Endothelial cell (in vitro differentiated cells): Measurements from ENCODE around the gene RNH1. TPM values are rescaled to one million over a fixed set of nuclear protein-coding genes. Genes with fewer than 3 reads are reported as not detected.

Experiments used
- DNase-seq: peaks from one replicate; pipeline ENCODE4 v3.0.0; 2021; ENCODE audit warnings: low spot score
- H3K27ac Mint-ChIP-seq: one replicate; pipeline ENCODE4 v1.8.0; 2021; ENCODE audit warnings: mixed read lengths, inconsistent platforms; ENCODE audit not compliant: unreplicated experiment
- H3K27me3 Mint-ChIP-seq: one replicate; pipeline ENCODE4 v1.8.0; 2021; ENCODE audit warnings: mild to moderate bottlenecking, moderate library complexity, mixed read lengths, inconsistent platforms; ENCODE audit not compliant: unreplicated experiment
- H3K36me3 Mint-ChIP-seq: one replicate; pipeline ENCODE4 v1.8.0; 2021; ENCODE audit warnings: mild to moderate bottlenecking, low read depth, mixed read lengths, inconsistent platforms; ENCODE audit not compliant: unreplicated experiment
- H3K4me1 Mint-ChIP-seq: one replicate; pipeline ENCODE4 v1.8.0; 2021; ENCODE audit warnings: mild to moderate bottlenecking, mixed read lengths, inconsistent platforms; ENCODE audit not compliant: unreplicated experiment
- H3K4me3 Mint-ChIP-seq: one replicate; pipeline ENCODE4 v1.8.0; 2021; ENCODE audit warnings: mild to moderate bottlenecking, mixed read lengths, inconsistent platforms; ENCODE audit not compliant: unreplicated experiment
- H3K9me3 Mint-ChIP-seq: one replicate; pipeline ENCODE4 v1.8.0; 2021; ENCODE audit warnings: mixed read lengths, inconsistent platforms; ENCODE audit not compliant: unreplicated experiment
- total RNA-seq: library from RNA; stranded (reverse); fragmentation: NEBNext Ultra II Directional; extraction: Animal tissue kit (Norgen Biotek cat#: 25700); gene quantifications from one replicate; pipeline ENCODE4 v1.2.1, GENCODE V29; 2021; ENCODE audit not compliant: unreplicated experiment
- TF ChIP-seq, protein P1 (sequence below): fragments of 200-600 bp; sonication (generic); IDR thresholded peaks from one replicate; pipeline ENCODE4 v1.5.0; 2021; ENCODE audit warnings: antibody characterized with exemption; ENCODE audit not compliant: unreplicated experiment

Gene RNH1
- total RNA-seq, 1 donor from 2014 or later: 61.1 TPM

DNA sequence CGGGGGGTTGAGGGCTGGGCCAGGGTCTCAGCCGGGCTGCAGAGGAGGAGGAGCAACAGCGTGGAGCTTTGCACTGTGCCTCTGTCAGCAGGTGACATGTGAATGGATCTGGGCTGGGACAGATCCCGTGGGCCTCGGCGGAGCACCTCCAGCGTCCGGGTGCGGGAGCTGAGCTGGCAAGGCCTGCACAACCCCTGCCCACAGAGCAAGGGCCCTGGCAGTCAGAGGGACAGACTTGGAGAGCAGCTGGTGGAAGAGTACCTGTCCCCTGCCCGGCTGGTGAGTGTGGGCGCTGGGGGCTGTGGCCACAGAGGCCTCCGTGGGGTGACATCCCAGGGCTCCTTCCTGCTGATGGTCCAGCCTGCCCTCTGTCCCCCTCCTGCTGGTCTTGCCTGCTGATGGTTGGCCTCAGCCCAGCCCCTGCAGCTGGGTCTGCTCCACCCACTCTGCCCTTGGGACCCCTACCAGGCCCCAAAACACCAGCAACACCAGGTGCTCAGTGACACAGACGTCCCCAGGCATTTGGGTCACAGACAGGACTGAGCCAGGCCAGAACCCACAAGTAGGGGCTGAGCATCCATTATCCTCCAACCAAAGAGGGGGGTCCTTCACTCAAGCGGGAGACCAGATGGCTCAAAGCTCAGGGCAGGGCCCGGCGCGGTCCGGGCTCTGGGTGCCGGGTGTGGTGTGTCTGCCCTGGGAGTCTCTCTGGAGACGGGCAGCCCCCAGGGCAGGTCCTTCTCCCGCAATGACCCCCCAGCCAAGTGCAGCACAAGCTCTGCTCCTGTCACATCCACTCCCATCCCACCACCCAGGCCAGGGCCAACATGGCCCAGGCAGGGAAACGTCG, 33.8 kb upstream of the RNH1 start:
- DNase-seq: no peak
- Mint-ChIP-seq H3K27me3 (peaks cover 13% of the 10 kb centered on the region), H3K27ac (no peak overlapping the region), H3K4me3 (no peak overlapping the region), H3K36me3 (no peaks in the 10 kb centered on the region), H3K9me3 (no peaks in the 10 kb centered on the region), H3K4me1 (peaks cover 2% of the 10 kb centered on the region)
- TF ChIP-seq, protein P1, sequence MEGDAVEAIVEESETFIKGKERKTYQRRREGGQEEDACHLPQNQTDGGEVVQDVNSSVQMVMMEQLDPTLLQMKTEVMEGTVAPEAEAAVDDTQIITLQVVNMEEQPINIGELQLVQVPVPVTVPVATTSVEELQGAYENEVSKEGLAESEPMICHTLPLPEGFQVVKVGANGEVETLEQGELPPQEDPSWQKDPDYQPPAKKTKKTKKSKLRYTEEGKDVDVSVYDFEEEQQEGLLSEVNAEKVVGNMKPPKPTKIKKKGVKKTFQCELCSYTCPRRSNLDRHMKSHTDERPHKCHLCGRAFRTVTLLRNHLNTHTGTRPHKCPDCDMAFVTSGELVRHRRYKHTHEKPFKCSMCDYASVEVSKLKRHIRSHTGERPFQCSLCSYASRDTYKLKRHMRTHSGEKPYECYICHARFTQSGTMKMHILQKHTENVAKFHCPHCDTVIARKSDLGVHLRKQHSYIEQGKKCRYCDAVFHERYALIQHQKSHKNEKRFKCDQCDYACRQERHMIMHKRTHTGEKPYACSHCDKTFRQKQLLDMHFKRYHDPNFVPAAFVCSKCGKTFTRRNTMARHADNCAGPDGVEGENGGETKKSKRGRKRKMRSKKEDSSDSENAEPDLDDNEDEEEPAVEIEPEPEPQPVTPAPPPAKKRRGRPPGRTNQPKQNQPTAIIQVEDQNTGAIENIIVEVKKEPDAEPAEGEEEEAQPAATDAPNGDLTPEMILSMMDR: no peak

DNA sequence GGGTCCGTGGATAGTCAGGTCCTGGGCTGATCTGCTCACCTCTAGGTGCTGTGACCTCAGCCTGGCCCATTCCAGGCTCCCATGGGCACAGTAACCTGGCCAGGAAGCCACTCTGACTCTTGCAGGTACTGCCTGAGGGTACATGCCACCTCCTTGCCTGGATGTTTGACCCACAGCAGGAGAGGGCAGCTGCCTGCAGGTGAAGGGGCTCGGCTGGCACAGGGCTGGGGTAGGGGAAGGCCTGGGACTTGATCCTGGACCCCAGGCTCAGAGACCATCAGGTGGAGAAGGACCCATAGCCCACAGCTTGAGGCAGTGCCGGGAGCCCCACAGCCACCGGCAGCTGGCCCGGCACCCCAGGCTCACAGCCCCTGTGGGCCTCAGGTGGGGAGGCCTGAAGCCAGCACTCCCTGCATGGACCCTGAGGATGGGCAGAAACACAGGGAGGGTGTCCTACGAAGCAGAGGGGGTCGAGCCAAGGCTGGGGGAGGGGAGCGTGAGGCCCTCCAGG, 33.0 kb upstream of the RNH1 start:
- H3K4me1 Mint-ChIP-seq: peaks cover 2% of the 10 kb centered on the region
- no peak overlapping the region for H3K4me3 Mint-ChIP-seq
- peaks cover 7% of the 10 kb centered on the region for H3K27me3 Mint-ChIP-seq
- no peaks in the 10 kb centered on the region for H3K9me3 Mint-ChIP-seq
- no peak for DNase-seq
- TF ChIP-seq, protein P1: no peak
- H3K36me3 Mint-ChIP-seq: no peaks in the 10 kb centered on the region
- H3K27ac Mint-ChIP-seq: no peak overlapping the region

DNA sequence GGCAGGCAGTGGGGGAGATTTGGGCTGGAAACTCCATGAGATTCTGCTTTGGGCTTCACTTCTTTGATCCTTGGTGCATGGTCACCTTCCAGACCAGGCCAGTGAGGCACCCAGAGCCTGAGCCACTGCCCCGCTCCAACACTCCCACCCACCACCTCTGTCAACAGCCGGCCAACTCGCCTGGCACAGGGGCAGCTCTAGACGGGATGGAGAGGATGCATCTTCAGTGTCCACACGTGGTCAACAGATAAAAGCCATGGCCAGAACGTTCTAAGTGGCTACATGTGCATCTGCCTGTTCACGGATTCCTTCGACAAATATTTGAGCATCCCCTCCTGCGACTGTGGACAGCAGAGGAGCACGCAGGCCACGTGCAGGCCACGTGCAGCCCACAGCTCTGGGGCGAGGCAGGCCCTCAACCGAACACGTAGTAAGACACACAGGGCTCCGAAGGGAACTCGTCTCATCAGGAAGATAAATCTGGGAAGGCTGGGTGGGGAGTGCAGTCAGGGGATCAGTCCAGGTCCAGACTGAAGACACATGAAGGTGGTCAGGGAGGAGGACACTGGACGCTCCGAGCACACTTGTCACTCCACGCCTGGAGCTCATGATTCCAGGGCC, 31.5 kb upstream of the RNH1 start:
- H3K4me3 Mint-ChIP-seq: peak overlapping the region; percentile 15
- H3K9me3 Mint-ChIP-seq: no peaks in the 10 kb centered on the region
- peaks cover 7% of the 10 kb centered on the region for H3K4me1 Mint-ChIP-seq
- H3K27me3 Mint-ChIP-seq: peaks cover 7% of the 10 kb centered on the region
- H3K27ac Mint-ChIP-seq: no peak overlapping the region
- H3K36me3 Mint-ChIP-seq: no peaks in the 10 kb centered on the region
- no peak for DNase-seq
- TF ChIP-seq, protein P1: no peak

DNA sequence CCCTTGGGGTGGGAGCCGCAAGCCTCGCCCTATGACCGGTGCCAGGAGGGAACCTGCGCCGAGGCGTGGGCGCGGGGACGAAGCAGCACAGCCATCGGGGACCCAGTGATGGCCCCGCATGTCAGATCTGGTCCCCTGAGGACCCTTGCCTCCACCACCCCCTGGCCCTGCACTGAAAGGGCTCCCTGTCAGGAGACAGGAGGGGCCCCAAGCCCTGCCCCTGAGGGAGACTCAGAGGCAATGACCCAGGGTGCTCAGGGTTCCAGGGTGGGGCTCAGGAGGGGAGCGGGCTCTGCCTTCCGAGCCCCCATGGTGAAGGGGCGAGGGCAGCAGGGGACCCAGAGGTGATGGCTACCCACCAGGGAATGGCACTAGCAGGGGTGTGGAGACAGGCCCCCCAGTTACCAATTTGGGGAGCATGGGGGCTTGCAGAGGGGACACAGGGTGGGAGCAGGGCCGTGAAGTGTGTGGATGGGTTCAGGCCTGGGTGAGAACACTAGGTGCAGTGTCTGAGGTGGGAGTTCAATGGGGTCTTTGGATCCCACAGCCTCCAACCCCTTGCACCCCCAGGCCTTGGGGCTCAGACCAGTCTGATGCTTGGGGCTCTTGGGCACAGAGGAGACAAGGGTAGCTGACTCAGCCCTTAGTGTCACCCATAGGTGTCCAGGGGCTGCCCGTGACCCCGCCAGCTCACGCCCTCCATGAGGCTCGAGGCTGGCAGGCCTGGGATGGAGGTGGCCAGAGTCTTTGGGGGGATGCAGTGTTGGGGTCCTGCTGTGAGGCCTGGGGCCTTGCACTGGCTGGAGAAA, 30.8 kb upstream of the RNH1 start:
- Mint-ChIP-seq H3K4me3 (no peak overlapping the region), H3K27ac (peak overlapping the region; percentile 9), H3K9me3 (no peaks in the 10 kb centered on the region), H3K4me1 (peaks cover 7% of the 10 kb centered on the region), H3K36me3 (no peaks in the 10 kb centered on the region), H3K27me3 (peaks cover 9% of the 10 kb centered on the region)
- TF ChIP-seq, protein P1: no peak
- DNase-seq: no peak
